ENCODE measurements around the gene JADE3.
A peak's percentile ranks its signal among the peaks of the same experiment; 100 is the strongest.
"Not testable (repeated sequence)": the region's sequence is repeated elsewhere in the genome, so short reads cannot be mapped to it uniquely, and the experiment has no call there.

JADE3 gene

GRCh38 chrX:46929439-46930261 is 17.4 kb downstream of the JADE3 start:
- no peak overlapping the region for H3K27ac ChIP-seq
- TF ChIP-seq CTCF (conservative IDR thresholded peaks at IDR 0.05): no peak

GRCh38 chrX:46935295-46935694 is 23.1 kb downstream of the JADE3 start:
- no peak for TF ChIP-seq CTCF (conservative IDR thresholded peaks at IDR 0.05)
- no peak overlapping the region for H3K27ac ChIP-seq

GRCh38 chrX:46938589-46938988 is 26.4 kb downstream of the JADE3 start:
- H3K27ac ChIP-seq: no peak overlapping the region
- TF ChIP-seq CTCF (conservative IDR thresholded peaks at IDR 0.05): no peak

GRCh38 chrX:46941341-46941740 is 29.1 kb downstream of the JADE3 start:
- H3K27ac ChIP-seq: no peak overlapping the region
- no peak for TF ChIP-seq CTCF (conservative IDR thresholded peaks at IDR 0.05)

- H3K27ac ChIP-seq: peak overlapping the region; percentile 52
- no peak for TF ChIP-seq CTCF (conservative IDR thresholded peaks at IDR 0.05)
These were observed 40.9 kb downstream of the JADE3 start for GRCh38 chrX:46953137-46953527.

GRCh38 chrX:46953597-46953996 is 41.4 kb downstream of the JADE3 start:
- TF ChIP-seq CTCF (conservative IDR thresholded peaks at IDR 0.05): no peak
- H3K27ac ChIP-seq: peak overlapping the region; percentile 52

GRCh38 chrX:46954716-46955115 is 42.5 kb downstream of the JADE3 start:
- peak overlapping the region; percentile 52; the same call in 1 of the 2 replicates for H3K27ac ChIP-seq
- no peak for TF ChIP-seq CTCF (conservative IDR thresholded peaks at IDR 0.05)

GRCh38 chrX:46956589-46956988 is 44.4 kb downstream of the JADE3 start:
- not testable (repeated sequence) for H3K27ac ChIP-seq

Data from VCaP (cell line).